ENCODE data around the gene LRRTM4.

The LRRTM4 gene

GRCh38 chr2:77434880-77435279, 87.3 kb downstream of the LRRTM4 start:
- H3K4me3 ChIP-seq (ENCODE audit: low read depth, low read length), result no peak overlapping the region
- TF ChIP-seq CTCF (IDR thresholded peaks at IDR 0.05; ENCODE audit: low read depth, low read length), result no peak

- TF ChIP-seq CTCF (IDR thresholded peaks at IDR 0.05; ENCODE audit: low read depth, low read length), result no peak
- no peak overlapping the region for H3K4me3 ChIP-seq (ENCODE audit: low read depth, low read length)
These were observed 93.2 kb downstream of the LRRTM4 start for GRCh38 chr2:77428946-77429345.

GRCh38 chr2:77421971-77422370, 100.2 kb downstream of the LRRTM4 start:
- no peak for TF ChIP-seq CTCF (IDR thresholded peaks at IDR 0.05; ENCODE audit: low read depth, low read length)

GRCh38 chr2:77418537-77418936, 103.6 kb downstream of the LRRTM4 start:
- no peak for TF ChIP-seq CTCF (IDR thresholded peaks at IDR 0.05; ENCODE audit: low read depth, low read length)
- no peak overlapping the region for H3K4me3 ChIP-seq (ENCODE audit: low read depth, low read length)

More at GRCh38 chr2:77421971-77422370, 100.2 kb downstream of the LRRTM4 start:
- H3K4me3 ChIP-seq (ENCODE audit: low read depth, low read length), result no peak overlapping the region

- TF ChIP-seq CTCF (IDR thresholded peaks at IDR 0.05; ENCODE audit: low read depth, low read length), result no peak
- no peak overlapping the region for H3K4me3 ChIP-seq (ENCODE audit: low read depth, low read length)
These were observed 118.0 kb downstream of the LRRTM4 start for GRCh38 chr2:77404189-77404588.

- no peak overlapping the region for H3K4me3 ChIP-seq (ENCODE audit: low read depth, low read length)
- no peak for TF ChIP-seq CTCF (IDR thresholded peaks at IDR 0.05; ENCODE audit: low read depth, low read length)
These were observed 123.1 kb downstream of the LRRTM4 start for GRCh38 chr2:77398970-77399600.

- TF ChIP-seq CTCF (IDR thresholded peaks at IDR 0.05; ENCODE audit: low read depth, low read length), result no peak
- H3K4me3 ChIP-seq (ENCODE audit: low read depth, low read length), result no peak overlapping the region
These were observed 124.4 kb downstream of the LRRTM4 start for GRCh38 chr2:77397763-77398162.
